OCI-M2 (cell line): Measurements from ENCODE around the gene TMEM39A.

ENCODE experiments used
- DNase-seq: peaks from one replicate; lab custom pipeline; 2025; ENCODE audit not compliant: unreplicated experiment; lab: John Stamatoyannopoulos, UW

The TMEM39A gene

GRCh38 chr3:119463171-119464169 lies at the start of gene TMEM39A:
Gene TMEM39A, minus strand, starts transcription at chr3:119463615. Its CDS starts 1,541 bp downstream, at chr3:119462074.
- DNase-seq = peak; percentile 84

GRCh38 chr3:119510690-119511089 lies 47.3 kb upstream of the TMEM39A start:
- no peak for DNase-seq

- DNase-seq = no peak
These were observed 44.9 kb upstream of the TMEM39A start for GRCh38 chr3:119508172-119508845.

GRCh38 chr3:119507404-119507803 lies 44.0 kb upstream of the TMEM39A start:
- no peak for DNase-seq

- no peak for DNase-seq
These were observed 43.2 kb upstream of the TMEM39A start for GRCh38 chr3:119506631-119507030.

- DNase-seq = no peak
These were observed 37.5 kb upstream of the TMEM39A start for GRCh38 chr3:119500901-119501300.

GRCh38 chr3:119500265-119500664 lies 36.9 kb upstream of the TMEM39A start:
- no peak for DNase-seq

DNA sequence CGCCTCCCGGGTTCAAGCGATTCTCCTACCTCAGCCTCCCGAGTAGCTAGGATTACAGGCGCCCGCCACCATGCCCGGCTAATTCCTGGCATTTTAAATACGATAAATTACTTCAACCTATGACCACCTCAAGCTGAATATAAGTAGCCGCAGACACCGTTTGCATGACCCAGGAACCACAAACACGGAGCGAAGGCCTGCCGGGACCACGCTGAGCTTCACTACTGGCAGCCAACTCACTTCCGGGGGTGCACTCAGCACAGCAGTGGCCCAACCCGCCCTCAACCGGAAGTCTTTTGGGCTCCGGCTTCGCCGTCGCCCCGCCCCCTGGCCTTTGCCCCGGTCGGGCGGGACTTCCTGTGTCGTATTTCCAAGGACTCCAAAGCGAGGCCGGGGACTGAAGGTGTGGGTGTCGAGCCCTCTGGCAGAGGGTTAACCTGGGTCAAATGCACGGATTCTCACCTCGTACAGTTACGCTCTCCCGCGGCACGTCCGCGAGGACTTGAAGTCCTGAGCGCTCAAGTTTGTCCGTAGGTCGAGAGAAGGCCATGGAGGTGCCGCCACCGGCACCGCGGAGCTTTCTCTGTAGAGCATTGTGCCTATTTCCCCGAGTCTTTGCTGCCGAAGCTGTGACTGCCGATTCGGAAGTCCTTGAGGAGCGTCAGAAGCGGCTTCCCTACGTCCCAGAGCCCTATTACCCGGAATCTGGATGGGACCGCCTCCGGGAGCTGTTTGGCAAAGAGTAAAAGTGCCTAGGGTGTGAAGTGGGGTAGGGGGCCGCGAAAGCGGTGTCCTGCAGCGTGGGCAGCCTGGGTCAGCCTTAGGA lies 35.0 kb upstream of the TMEM39A start, which contains the start of gene TIMMDC1:
TSS of gene TIMMDC1 (plus strand) at position 362 of the 826 bp plus-strand sequence. CDS start at position 549, 187 bp downstream.
- peak; percentile 62 for DNase-seq

GRCh38 chr3:119497820-119498185 lies 34.4 kb upstream of the TMEM39A start:
- DNase-seq = no peak

- DNase-seq = no peak
These were observed 31.2 kb upstream of the TMEM39A start for GRCh38 chr3:119494597-119494996.

- DNase-seq = no peak
These were observed 29.4 kb upstream of the TMEM39A start for GRCh38 chr3:119492810-119493209.

GRCh38 chr3:119492128-119492527 lies 28.7 kb upstream of the TMEM39A start:
- no peak for DNase-seq

GRCh38 chr3:119490153-119490552 lies 26.7 kb upstream of the TMEM39A start:
- no peak for DNase-seq

DNA sequence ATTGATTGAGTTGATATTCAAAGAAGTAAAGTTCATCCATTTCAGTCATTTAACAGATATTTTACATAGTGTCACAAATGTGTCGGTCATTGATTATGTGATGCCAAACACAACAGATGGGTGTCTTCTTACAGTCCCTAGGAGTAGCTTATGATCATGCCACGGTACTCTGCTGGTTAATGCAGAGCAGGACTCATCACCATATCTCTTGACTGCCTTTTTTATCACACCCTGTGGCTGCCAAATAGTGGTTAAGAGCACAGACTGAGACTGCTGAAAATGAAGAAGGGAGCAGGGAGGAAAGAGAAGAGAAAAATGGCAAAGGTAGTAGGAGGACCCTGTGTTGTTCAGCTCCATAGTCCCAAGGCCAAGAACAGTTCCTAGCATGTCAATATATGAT lies 22.1 kb upstream of the TMEM39A start:
- DNase-seq = no peak

GRCh38 chr3:119483101-119483500 lies 19.7 kb upstream of the TMEM39A start:
- no peak for DNase-seq

GRCh38 chr3:119481079-119481478 lies 17.7 kb upstream of the TMEM39A start:
- DNase-seq = no peak

GRCh38 chr3:119470866-119471265 lies 7.5 kb upstream of the TMEM39A start:
- DNase-seq = no peak

- no peak for DNase-seq
These were observed 6.2 kb upstream of the TMEM39A start for GRCh38 chr3:119469418-119470189.

DNA sequence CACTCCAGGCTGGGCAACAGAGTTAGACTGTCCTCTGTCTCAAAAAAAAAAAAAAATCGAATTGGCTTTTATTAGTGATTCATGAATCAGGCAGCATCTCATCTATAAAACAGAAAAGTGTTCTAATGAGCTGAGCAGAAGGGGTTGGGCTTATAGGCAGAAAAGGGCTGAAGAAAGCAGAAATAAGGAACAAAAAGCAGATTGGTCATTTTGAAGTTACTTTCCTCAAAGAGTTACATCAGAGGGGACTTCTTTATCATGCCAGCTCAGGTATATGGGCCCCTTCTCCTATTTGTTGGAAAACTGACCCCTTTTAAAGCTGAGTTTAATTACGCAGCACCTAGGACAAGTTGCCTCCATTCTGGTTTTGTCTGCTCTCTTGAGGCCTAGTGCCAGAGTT lies 4.6 kb upstream of the TMEM39A start:
- DNase-seq = no peak

GRCh38 chr3:119457246-119457645 lies 6.2 kb downstream of the TMEM39A start:
- DNase-seq = no peak
